CD4-positive, alpha-beta T cell treated with Interleukin-4 for 1 hour (primary cell): ENCODE results near the gene SRPRA.
A peak's percentile ranks its signal among the peaks of the same experiment; 100 is the strongest.
"Not testable (repeated sequence)": the region's sequence is repeated elsewhere in the genome, so short reads cannot be mapped to it uniquely, and the experiment has no call there.

ENCODE experiments used
- DNase-seq, 2 donors: peaks; one replicate each; pipeline ENCODE4 v3.0.0-alpha.2; 2020 to 2022

SRPRA gene

DNA sequence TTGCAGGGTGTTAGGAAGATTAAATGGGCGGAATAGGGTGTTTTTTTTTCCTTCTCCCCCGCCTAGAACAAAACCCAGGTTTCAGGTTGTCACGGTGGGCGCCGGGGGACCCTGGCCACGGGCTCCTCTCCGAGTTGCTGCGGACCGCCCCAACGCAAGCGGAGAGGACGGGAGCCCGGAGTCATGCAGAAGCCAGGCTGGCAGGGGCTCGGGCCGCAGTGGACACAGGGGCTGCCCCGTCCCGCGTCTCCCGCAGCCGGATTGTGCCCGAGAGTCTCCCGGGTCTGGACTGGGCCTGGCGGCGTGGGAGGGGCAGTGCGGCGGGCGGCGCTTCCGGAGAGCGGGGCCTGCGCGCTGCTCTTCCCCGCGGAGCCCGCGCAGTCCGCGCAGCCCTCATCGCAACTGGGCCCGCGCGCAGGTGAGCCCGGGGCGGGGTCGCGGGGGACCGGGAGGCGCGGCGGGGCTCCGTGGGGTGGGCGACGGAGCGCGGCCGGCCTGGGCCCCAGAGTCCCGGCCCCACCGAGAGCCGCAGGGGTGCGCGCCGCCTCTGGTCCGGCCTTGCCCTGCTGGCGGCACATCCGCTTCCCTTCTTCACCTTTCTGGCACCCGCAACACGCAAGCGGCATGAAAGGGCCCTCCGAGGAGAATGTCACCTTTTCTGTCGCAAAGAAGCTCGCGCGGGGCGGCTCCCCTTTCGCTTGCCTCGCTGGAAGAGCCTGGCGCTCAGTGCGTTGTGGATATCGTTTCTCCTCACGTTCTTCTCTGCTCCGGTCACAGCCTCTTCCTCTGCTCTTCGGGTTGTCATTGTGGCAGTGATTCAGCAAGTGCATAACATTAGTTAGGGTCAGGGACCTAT lies 14.3 kb upstream of the SRPRA start, which contains the start of gene TIRAP:
TIRAP (plus strand) TSS at position 358 of the 856 bp plus-strand sequence. CDS start 7,802 bp downstream, outside the sequence.
- peak; percentile 54 to 67 for DNase-seq

DNA sequence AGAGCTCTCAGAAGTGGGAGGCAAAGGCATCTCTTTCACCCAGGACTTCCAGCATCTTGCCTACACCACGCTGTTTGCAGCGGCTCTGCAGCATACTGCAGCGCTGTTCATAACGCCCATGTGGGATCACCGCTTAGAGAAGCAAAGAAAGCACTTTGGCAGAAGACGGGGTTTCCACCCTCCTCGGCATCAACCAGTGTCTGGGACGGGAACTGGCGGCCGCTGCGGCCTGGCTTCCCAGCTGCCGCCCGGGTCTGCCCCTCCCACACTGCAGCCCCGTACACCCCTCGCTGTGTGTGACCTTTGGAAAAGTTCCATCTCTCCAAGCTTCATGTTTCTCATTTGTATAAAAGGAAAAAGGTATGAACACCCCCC lies 13.7 kb upstream of the SRPRA start:
- DNase-seq: peak; percentile 29 to 34

GRCh38 chr11:126281666-126282175 lies 13.0 kb upstream of the SRPRA start:
- DNase-seq: no peak

GRCh38 chr11:126281245-126281644 lies 12.6 kb upstream of the SRPRA start:
- DNase-seq: no peak

DNA sequence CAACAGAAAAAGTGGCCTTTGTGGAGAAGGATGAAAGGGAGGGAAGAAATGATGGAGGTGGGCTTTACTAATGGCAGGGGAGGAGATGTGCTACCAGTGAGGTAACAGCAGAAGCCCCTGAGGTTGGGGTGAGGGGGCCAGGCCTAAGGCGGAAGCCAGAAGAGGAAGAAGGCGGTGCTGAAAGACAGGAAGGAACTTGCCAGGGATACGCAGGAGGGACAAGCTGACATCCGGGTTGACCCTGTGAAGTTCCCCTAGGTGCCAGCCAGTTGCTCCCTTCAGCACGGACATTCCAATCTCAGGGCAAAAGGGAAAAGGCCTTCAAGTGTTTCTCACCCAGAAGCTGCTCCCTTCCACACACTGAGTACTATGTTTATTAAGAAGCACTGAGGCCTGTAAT lies 11.9 kb upstream of the SRPRA start:
- DNase-seq: peak; percentile 12 to 35

GRCh38 chr11:126279191-126279590 lies 10.5 kb upstream of the SRPRA start:
- no peak for DNase-seq

- DNase-seq: no peak
Observed at GRCh38 chr11:126277780-126278179, 9.1 kb upstream of the SRPRA start.

DNA sequence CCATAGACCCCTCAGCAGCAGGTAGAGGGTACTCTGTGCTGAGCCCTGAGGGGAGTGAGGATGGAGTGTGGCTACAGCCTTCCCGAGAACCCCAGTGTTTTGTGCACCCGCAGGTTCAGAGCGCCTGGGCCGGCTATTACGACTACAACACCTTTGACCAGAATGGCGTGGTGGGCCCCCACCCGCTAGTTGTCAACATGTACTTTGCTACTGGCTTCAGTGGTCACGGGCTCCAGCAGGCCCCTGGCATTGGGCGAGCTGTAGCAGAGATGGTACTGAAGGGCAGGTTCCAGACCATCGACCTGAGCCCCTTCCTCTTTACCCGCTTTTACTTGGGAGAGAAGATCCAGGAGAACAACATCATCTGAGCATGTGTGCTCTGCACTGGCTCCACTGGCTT lies 8.6 kb upstream of the SRPRA start:
- DNase-seq: no peak

DNA sequence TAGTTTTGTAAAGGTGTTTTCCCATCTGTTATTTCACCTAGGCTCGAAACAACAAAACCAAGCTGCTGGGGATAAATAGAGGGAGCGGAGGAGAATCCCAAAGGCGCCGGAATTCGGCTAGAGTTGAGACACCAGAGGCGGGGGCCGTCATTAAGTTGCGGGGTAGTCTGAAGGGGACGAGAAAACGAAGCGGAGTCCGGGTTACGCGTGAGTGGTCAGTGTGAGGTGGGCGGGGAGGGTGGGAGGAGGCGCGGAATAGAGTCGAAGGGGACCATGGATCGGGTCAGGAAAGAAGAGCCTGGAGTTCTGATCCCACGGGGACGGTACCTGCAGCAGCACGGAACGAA lies 361 bp downstream of the SRPRA start:
- DNase-seq: no peak

GRCh38 chr11:126267650-126268049 lies 1.0 kb downstream of the SRPRA start:
- DNase-seq: no peak

DNA sequence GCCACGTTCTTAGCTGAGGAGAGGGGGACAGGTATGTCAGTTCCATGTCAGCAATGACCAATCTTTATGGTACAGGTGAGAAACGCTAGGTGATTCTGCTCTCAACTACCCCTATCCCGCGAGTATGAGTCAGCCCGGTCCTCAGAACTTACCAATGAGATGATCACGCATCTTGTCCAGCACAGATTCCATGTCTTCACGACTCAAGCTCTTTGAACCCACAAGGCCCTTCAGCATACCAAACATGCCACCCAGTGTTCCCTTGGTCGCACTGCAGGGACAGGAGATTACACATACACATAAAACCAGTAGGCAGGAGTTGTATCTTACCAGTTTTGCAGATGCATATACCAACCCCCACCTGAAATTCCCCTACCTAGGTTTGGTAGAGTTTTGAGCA lies 2.9 kb downstream of the SRPRA start:
- no peak for DNase-seq

GRCh38 chr11:126263489-126263888 lies 5.2 kb downstream of the SRPRA start:
- DNase-seq: no peak

GRCh38 chr11:126262216-126262615 lies 6.5 kb downstream of the SRPRA start:
- no peak for DNase-seq

- no peak for DNase-seq
Observed at GRCh38 chr11:126257764-126258163, 10.9 kb downstream of the SRPRA start.

DNA sequence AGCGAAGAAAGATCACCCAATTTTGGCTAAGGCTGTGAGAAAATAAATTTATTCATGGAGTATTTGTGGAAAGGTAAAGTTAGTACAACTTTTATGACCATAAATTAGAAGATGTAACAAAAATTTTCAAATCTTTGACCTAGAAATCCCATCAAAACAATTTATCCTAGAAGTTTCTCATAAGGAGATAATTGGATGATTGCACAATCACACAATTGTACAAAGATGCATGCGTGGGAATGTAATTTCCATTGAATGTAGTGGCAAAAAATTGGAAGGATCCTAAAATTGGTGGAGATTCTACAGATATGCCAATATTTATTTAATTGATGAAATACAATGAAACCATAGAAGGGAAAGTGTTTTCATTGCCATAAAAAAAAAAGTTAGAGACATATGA lies 11.6 kb downstream of the SRPRA start:
- no peak for DNase-seq

DNA sequence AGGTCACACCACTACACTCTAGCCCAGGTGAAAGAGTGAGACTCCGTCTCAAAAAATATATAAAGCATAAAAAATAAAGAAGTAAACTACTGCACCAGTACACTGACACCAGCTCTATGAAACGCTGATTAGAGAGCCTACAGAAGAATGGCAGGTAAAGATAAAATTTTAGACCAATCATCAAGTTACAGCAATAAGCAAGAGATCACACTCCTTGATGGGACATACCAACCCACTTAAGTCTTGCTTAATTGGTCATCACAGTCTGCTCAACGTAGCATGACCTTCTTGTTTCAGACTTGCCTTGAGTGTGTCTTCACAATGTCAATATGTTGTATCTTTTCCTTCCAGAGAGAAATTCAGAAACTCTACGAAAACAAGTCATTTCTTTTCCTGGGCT lies 12.5 kb downstream of the SRPRA start:
- no peak for DNase-seq

GRCh38 chr11:126255507-126255906 lies 13.2 kb downstream of the SRPRA start:
- not testable (repeated sequence) for DNase-seq

DNA sequence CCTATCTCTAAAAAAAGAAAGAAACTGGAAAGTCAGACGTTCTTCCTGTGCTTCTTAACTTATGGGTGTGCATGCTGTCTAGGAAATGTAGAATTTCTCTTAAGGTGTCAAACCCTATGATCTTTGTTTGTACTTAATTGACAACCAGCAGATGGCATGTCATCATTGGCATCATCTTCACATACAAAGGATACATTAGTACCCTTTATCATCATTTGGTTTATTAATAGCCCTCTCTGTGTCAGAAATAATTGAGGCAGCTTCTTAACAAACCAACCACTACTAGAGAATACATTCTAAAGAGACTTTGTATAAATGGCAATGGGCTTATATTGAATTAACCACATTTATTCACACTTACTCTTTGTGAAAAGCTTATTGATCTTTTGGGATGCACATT lies 13.9 kb downstream of the SRPRA start:
- no peak for DNase-seq

- no peak for DNase-seq
Observed at GRCh38 chr11:126253265-126253664, 15.4 kb downstream of the SRPRA start.

GRCh38 chr11:126246636-126247035 lies 22.1 kb downstream of the SRPRA start:
- no peak for DNase-seq

DNA sequence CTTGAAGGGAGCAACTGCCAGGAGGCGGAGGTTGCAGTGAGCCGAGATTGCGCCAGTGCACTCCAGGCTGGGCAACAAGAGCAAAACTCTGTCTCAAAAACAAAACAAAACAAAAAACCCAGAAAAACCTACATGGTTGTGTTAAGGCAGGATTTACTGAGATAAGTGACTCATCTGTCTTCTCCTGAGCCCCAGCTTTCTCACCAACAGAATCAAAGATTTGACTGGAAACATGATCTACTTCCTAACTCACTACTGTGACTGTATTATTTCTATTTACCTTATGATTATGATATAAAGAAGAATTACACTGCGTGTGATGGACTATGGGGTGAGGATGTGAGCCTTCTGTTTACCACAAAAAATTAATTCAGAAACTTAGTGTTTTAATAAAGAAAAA lies 35.3 kb downstream of the SRPRA start:
- no peak for DNase-seq

- no peak for DNase-seq
Observed at GRCh38 chr11:126232683-126233082, 36.0 kb downstream of the SRPRA start.

- DNase-seq: no peak
Observed at GRCh38 chr11:126231725-126232459, 36.8 kb downstream of the SRPRA start.
